Measurements from ENCODE around the gene RIC3.
A peak's percentile ranks its signal among the peaks of the same experiment; 100 is the strongest.

RIC3 gene

GRCh38 chr11:8092587-8093424 is 76.0 kb downstream of the RIC3 start:
- H3K27ac Mint-ChIP-seq: no peak overlapping the region
- H3K27me3 Mint-ChIP-seq: no peaks in the 10 kb centered on the region
- H3K9me3 Mint-ChIP-seq (ENCODE audit: low read depth): no peaks in the 10 kb centered on the region
- no peaks in the 10 kb centered on the region for H3K36me3 Mint-ChIP-seq
- peaks cover 2% of the 10 kb centered on the region for H3K4me1 Mint-ChIP-seq (ENCODE audit: low read depth)
- H3K4me3 Mint-ChIP-seq: no peak overlapping the region

- Mint-ChIP-seq H3K9me3 (ENCODE audit: low read depth) (no peaks in the 10 kb centered on the region), H3K4me1 (ENCODE audit: low read depth) (peaks cover 2% of the 10 kb centered on the region), H3K27ac (no peak overlapping the region), H3K4me3 (no peak overlapping the region), H3K36me3 (no peaks in the 10 kb centered on the region), H3K27me3 (no peaks in the 10 kb centered on the region)
These were observed 77.1 kb downstream of the RIC3 start for GRCh38 chr11:8091721-8092120.

- H3K27me3 Mint-ChIP-seq: peaks cover 1% of the 10 kb centered on the region
- H3K9me3 Mint-ChIP-seq (ENCODE audit: low read depth): no peaks in the 10 kb centered on the region
- peaks cover 2% of the 10 kb centered on the region for H3K4me1 Mint-ChIP-seq (ENCODE audit: low read depth)
- no peak overlapping the region for H3K27ac Mint-ChIP-seq
- H3K4me3 Mint-ChIP-seq: no peak overlapping the region
- H3K36me3 Mint-ChIP-seq: no peaks in the 10 kb centered on the region
These were observed 78.1 kb downstream of the RIC3 start for GRCh38 chr11:8090756-8091155.

- peaks cover 2% of the 10 kb centered on the region for H3K4me1 Mint-ChIP-seq (ENCODE audit: low read depth)
- H3K27me3 Mint-ChIP-seq: peaks cover 6% of the 10 kb centered on the region
- H3K4me3 Mint-ChIP-seq: no peak overlapping the region
- H3K9me3 Mint-ChIP-seq (ENCODE audit: low read depth): no peaks in the 10 kb centered on the region
- H3K36me3 Mint-ChIP-seq: no peaks in the 10 kb centered on the region
- H3K27ac Mint-ChIP-seq: no peak overlapping the region
These were observed 78.9 kb downstream of the RIC3 start for GRCh38 chr11:8089791-8090510.

GRCh38 chr11:8087756-8088155 is 81.1 kb downstream of the RIC3 start:
- peaks cover 17% of the 10 kb centered on the region for H3K27me3 Mint-ChIP-seq
- H3K4me3 Mint-ChIP-seq: no peak overlapping the region
- no peak overlapping the region for H3K27ac Mint-ChIP-seq
- H3K9me3 Mint-ChIP-seq (ENCODE audit: low read depth): no peaks in the 10 kb centered on the region
- no peaks in the 10 kb centered on the region for H3K36me3 Mint-ChIP-seq
- peaks cover 2% of the 10 kb centered on the region for H3K4me1 Mint-ChIP-seq (ENCODE audit: low read depth)

GRCh38 chr11:8087185-8087584 is 81.6 kb downstream of the RIC3 start:
- Mint-ChIP-seq H3K9me3 (ENCODE audit: low read depth) (no peaks in the 10 kb centered on the region), H3K36me3 (no peaks in the 10 kb centered on the region), H3K27me3 (peaks cover 20% of the 10 kb centered on the region), H3K27ac (no peak overlapping the region), H3K4me3 (no peak overlapping the region), H3K4me1 (ENCODE audit: low read depth) (peaks cover 2% of the 10 kb centered on the region)

GRCh38 chr11:8086571-8086970 is 82.3 kb downstream of the RIC3 start:
- Mint-ChIP-seq H3K27me3 (peaks cover 26% of the 10 kb centered on the region), H3K36me3 (no peaks in the 10 kb centered on the region), H3K27ac (no peak overlapping the region), H3K4me3 (no peak overlapping the region), H3K9me3 (ENCODE audit: low read depth) (no peaks in the 10 kb centered on the region), H3K4me1 (ENCODE audit: low read depth) (peaks cover 7% of the 10 kb centered on the region)

GRCh38 chr11:8086001-8086479 is 82.8 kb downstream of the RIC3 start:
- Mint-ChIP-seq H3K4me1 (ENCODE audit: low read depth) (peaks cover 7% of the 10 kb centered on the region), H3K27me3 (peaks cover 27% of the 10 kb centered on the region), H3K4me3 (no peak overlapping the region), H3K9me3 (ENCODE audit: low read depth) (no peaks in the 10 kb centered on the region), H3K36me3 (no peaks in the 10 kb centered on the region), H3K27ac (no peak overlapping the region)

GRCh38 chr11:8085011-8085645 is 83.7 kb downstream of the RIC3 start:
- peaks cover 7% of the 10 kb centered on the region for H3K4me1 Mint-ChIP-seq (ENCODE audit: low read depth)
- peaks cover 31% of the 10 kb centered on the region for H3K27me3 Mint-ChIP-seq
- no peaks in the 10 kb centered on the region for H3K9me3 Mint-ChIP-seq (ENCODE audit: low read depth)
- no peak overlapping the region for H3K4me3 Mint-ChIP-seq
- no peaks in the 10 kb centered on the region for H3K36me3 Mint-ChIP-seq
- H3K27ac Mint-ChIP-seq: no peak overlapping the region

GRCh38 chr11:8084352-8084751 is 84.5 kb downstream of the RIC3 start:
- Mint-ChIP-seq H3K27me3 (peaks cover 33% of the 10 kb centered on the region), H3K4me1 (ENCODE audit: low read depth) (peaks cover 7% of the 10 kb centered on the region)

GRCh38 chr11:8083871-8084281 is 84.9 kb downstream of the RIC3 start:
- Mint-ChIP-seq H3K27ac (no peak overlapping the region), H3K27me3 (peaks cover 35% of the 10 kb centered on the region), H3K4me3 (no peak overlapping the region), H3K36me3 (no peaks in the 10 kb centered on the region), H3K4me1 (ENCODE audit: low read depth) (peaks cover 7% of the 10 kb centered on the region), H3K9me3 (ENCODE audit: low read depth) (no peaks in the 10 kb centered on the region)

More at GRCh38 chr11:8084352-8084751, 84.5 kb downstream of the RIC3 start:
- H3K27ac Mint-ChIP-seq: no peak overlapping the region
- no peaks in the 10 kb centered on the region for H3K36me3 Mint-ChIP-seq
- no peak overlapping the region for H3K4me3 Mint-ChIP-seq
- no peaks in the 10 kb centered on the region for H3K9me3 Mint-ChIP-seq (ENCODE audit: low read depth)

- Mint-ChIP-seq H3K27me3 (peaks cover 36% of the 10 kb centered on the region), H3K9me3 (ENCODE audit: low read depth) (no peaks in the 10 kb centered on the region), H3K4me1 (ENCODE audit: low read depth) (peaks cover 7% of the 10 kb centered on the region), H3K36me3 (no peaks in the 10 kb centered on the region), H3K4me3 (no peak overlapping the region), H3K27ac (no peak overlapping the region)
These were observed 85.8 kb downstream of the RIC3 start for GRCh38 chr11:8083088-8083395.

- Mint-ChIP-seq H3K9me3 (ENCODE audit: low read depth) (no peaks in the 10 kb centered on the region), H3K36me3 (no peaks in the 10 kb centered on the region), H3K27ac (no peak overlapping the region), H3K27me3 (peaks cover 39% of the 10 kb centered on the region), H3K4me3 (peak overlapping the region; percentile 78), H3K4me1 (ENCODE audit: low read depth) (peaks cover 7% of the 10 kb centered on the region)
These were observed 86.3 kb downstream of the RIC3 start for GRCh38 chr11:8082391-8083087.

GRCh38 chr11:8081591-8082250 is 87.1 kb downstream of the RIC3 start:
- H3K36me3 Mint-ChIP-seq: no peaks in the 10 kb centered on the region
- H3K4me1 Mint-ChIP-seq (ENCODE audit: low read depth): peaks cover 7% of the 10 kb centered on the region
- no peak overlapping the region for H3K27ac Mint-ChIP-seq
- peak overlapping the region; percentile 78 for H3K4me3 Mint-ChIP-seq
- no peaks in the 10 kb centered on the region for H3K9me3 Mint-ChIP-seq (ENCODE audit: low read depth)
- peaks cover 40% of the 10 kb centered on the region for H3K27me3 Mint-ChIP-seq

Data from activated naive CD8-positive, alpha-beta T cell (primary cell).